HL-60 (cell line): ENCODE results near the gene CFTR.

Experiments
- DNase-seq, 2 experiments: peaks; one replicate each; pipeline ENCODE4 v3.0.0-alpha.2; 2010 to 2020; ENCODE audit warnings: low read depth in 1 of 2, low spot score in 1 of 2
- H3K27ac ChIP-seq: fragments of 250-450 bp; sonication (Bioruptor Pico); replicated peaks from 2 replicates; pipeline ENCODE4 v1.5.1; 2020; ENCODE audit warnings: mild to moderate bottlenecking, moderate library complexity
- H3K27me3 ChIP-seq: fragments of 250-450 bp; sonication (Bioruptor Pico); 2 replicates; pipeline ENCODE4 v1.5.1; 2021; ENCODE audit warnings: mild to moderate bottlenecking, moderate library complexity; ENCODE audit not compliant: insufficient read depth, poor library complexity, severe bottlenecking
- H3K4me3 ChIP-seq: replicated peaks from 2 replicates; pipeline ENCODE4 v1.5.1; 2011; ENCODE audit warnings: mild to moderate bottlenecking, control low read depth, low read length; ENCODE audit not compliant: insufficient read depth
- GABPA ChIP-seq: IDR thresholded peaks from 2 replicates; pipeline ENCODE4 v1.6.1; 2012; ENCODE audit warnings: low read depth
- POLR2AphosphoS5 ChIP-seq: IDR thresholded peaks from 2 replicates; pipeline ENCODE4 v1.6.1; 2012; ENCODE audit warnings: low read depth
- SPI1 ChIP-seq: IDR thresholded peaks from 2 replicates; pipeline ENCODE4 v1.6.1; 2012; ENCODE audit warnings: low read depth, mild to moderate bottlenecking, borderline replicate concordance
- TF ChIP-seq, protein P1 (sequence below): IDR thresholded peaks from one replicate; pipeline ENCODE4 v1.5.1; 2011; ENCODE audit warnings: low read length, control low read depth, inconsistent platforms; ENCODE audit not compliant: insufficient read depth
- TF ChIP-seq, protein P2 (sequence below): IDR thresholded peaks from 2 replicates; pipeline ENCODE4 v1.6.1; 2012; ENCODE audit warnings: low read depth; ENCODE audit not compliant: insufficient replicate concordance

The CFTR gene

DNA sequence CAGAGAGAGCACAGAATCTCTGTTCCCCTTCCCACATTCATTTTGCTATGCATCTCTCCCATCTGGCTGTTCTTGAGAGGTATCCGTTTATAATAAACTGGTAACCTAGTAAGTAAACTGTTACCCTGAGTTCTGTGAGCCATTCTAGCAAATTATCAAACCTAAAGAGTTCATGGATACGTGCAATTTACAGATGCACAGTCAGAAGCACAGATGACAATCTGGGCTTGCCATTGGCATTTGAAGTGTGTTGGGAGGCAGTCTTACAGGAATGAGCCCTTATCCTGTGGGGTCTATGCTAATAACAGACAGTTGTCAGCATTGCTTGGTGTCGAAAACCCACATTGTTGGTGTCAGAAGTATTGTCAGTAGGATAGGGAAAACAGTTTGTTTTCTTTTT, 151.8 kb downstream of the CFTR start:
- H3K27ac ChIP-seq = no peak overlapping the region

DNA sequence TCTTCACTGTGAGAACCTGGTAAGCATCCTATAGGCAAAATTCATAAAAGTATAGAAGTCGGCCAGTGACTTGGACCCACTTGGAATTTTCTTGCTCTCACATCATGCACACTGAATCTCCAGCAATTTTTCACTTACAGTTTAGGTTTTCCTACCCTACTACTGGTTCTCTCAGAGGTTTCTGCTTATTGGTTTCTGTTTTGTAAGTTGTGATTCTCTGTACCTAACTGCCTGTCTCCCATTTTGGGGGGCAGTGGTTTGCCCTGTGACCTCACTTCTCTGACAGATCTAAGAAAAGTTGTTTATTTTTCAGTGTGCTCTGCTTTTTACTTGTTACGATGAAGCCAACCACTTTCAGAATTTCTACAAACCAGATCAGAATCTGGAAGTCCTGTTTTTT, 158.1 kb downstream of the CFTR start:
- peaks cover 5% of the 10 kb centered on the region for H3K27me3 ChIP-seq
- DNase-seq = no peak
- no peak overlapping the region for H3K4me3 ChIP-seq

More for the DNA sequence above, 151.8 kb downstream of the CFTR start:
- no peak for DNase-seq
- H3K27me3 ChIP-seq = peaks cover 5% of the 10 kb centered on the region
- H3K4me3 ChIP-seq = no peak overlapping the region
- TF ChIP-seq, protein P1, sequence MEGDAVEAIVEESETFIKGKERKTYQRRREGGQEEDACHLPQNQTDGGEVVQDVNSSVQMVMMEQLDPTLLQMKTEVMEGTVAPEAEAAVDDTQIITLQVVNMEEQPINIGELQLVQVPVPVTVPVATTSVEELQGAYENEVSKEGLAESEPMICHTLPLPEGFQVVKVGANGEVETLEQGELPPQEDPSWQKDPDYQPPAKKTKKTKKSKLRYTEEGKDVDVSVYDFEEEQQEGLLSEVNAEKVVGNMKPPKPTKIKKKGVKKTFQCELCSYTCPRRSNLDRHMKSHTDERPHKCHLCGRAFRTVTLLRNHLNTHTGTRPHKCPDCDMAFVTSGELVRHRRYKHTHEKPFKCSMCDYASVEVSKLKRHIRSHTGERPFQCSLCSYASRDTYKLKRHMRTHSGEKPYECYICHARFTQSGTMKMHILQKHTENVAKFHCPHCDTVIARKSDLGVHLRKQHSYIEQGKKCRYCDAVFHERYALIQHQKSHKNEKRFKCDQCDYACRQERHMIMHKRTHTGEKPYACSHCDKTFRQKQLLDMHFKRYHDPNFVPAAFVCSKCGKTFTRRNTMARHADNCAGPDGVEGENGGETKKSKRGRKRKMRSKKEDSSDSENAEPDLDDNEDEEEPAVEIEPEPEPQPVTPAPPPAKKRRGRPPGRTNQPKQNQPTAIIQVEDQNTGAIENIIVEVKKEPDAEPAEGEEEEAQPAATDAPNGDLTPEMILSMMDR = no peak
- no peak for TF ChIP-seq SPI1
- TF ChIP-seq POLR2AphosphoS5 = no peak
- TF ChIP-seq, protein P2, sequence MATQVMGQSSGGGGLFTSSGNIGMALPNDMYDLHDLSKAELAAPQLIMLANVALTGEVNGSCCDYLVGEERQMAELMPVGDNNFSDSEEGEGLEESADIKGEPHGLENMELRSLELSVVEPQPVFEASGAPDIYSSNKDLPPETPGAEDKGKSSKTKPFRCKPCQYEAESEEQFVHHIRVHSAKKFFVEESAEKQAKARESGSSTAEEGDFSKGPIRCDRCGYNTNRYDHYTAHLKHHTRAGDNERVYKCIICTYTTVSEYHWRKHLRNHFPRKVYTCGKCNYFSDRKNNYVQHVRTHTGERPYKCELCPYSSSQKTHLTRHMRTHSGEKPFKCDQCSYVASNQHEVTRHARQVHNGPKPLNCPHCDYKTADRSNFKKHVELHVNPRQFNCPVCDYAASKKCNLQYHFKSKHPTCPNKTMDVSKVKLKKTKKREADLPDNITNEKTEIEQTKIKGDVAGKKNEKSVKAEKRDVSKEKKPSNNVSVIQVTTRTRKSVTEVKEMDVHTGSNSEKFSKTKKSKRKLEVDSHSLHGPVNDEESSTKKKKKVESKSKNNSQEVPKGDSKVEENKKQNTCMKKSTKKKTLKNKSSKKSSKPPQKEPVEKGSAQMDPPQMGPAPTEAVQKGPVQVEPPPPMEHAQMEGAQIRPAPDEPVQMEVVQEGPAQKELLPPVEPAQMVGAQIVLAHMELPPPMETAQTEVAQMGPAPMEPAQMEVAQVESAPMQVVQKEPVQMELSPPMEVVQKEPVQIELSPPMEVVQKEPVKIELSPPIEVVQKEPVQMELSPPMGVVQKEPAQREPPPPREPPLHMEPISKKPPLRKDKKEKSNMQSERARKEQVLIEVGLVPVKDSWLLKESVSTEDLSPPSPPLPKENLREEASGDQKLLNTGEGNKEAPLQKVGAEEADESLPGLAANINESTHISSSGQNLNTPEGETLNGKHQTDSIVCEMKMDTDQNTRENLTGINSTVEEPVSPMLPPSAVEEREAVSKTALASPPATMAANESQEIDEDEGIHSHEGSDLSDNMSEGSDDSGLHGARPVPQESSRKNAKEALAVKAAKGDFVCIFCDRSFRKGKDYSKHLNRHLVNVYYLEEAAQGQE = no peak
- TF ChIP-seq GABPA = no peak

DNA sequence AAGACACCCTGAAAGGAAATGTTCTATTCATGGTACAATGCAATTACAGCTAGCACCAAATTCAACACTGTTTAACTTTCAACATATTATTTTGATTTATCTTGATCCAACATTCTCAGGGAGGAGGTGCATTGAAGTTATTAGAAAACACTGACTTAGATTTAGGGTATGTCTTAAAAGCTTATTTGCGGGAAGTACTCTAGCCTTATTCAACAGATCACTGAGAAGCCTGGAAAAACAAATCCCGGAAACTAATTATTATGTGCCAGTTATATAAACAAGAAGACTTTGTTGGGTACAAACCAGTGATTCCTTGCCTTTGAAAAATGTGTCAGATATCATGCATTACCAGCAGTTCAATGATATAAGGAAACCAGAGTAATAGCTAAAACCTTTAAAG, 160.1 kb downstream of the CFTR start:
- Histone ChIP-seq H3K4me3 (no peak overlapping the region), H3K27ac (no peak overlapping the region), H3K27me3 (peaks cover 2% of the 10 kb centered on the region)
- no peak for DNase-seq
- TF ChIP-seq SPI1 = no peak
- no peak for TF ChIP-seq GABPA
- TF ChIP-seq, protein P2 = no peak
- no peak for TF ChIP-seq POLR2AphosphoS5
- TF ChIP-seq, protein P1 = no peak

More for the DNA sequence above, 158.1 kb downstream of the CFTR start:
- no peak overlapping the region for H3K27ac ChIP-seq
- TF ChIP-seq GABPA (no peak), SPI1 (no peak), POLR2AphosphoS5 (no peak)
- TF ChIP-seq, protein P2 = no peak
- TF ChIP-seq, protein P1 = no peak
